HepG2 (cell line): ENCODE data around the gene CARHSP1.

Experiments
- CCDC6 ChIP-seq: sonication (generic); formaldehyde crosslinking; IDR thresholded peaks from 2 replicates; pipeline ENCODE4 v1.8.1; 2022; ENCODE audit warnings: mild to moderate bottlenecking, missing genetic modification reagents, moderate library complexity
- KLF16 ChIP-seq, 2 experiments: sonication (generic) in 1 of 2; formaldehyde crosslinking in 1 of 2; IDR thresholded peaks; 2 replicates each; pipeline versions ENCODE4 v1.6.1 to v1.8.0; 2016 to 2023; ENCODE audit warnings: missing genetic modification reagents in 2 of 2, missing compliant biosample characterization in 1 of 2
- TF ChIP-seq, protein P1 (sequence below): IDR thresholded peaks from 2 replicates; pipeline ENCODE4 v1.4.0; 2020; ENCODE audit warnings: mild to moderate bottlenecking, missing genetic modification reagents

DNA sequence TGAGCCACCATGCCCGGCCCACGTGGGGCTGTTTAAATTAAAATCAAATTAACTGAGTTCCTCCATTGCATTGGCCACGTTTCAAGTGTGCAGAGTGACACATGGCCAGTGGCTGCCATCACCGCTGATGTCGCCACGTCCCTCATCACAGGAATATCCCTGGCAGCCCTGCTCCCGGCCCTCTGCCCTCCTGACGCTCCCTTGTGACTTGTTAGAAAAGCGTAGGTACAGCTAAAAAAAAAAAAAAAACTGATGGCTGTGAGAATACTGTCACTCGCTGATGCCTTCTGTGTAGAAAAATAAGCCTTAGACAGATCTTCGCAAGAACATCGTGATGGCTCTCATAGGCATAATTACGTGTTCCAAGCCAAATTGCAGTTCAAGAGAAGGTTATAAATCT is 21.7 kb downstream of the CARHSP1 start:
- TF ChIP-seq, protein P1, sequence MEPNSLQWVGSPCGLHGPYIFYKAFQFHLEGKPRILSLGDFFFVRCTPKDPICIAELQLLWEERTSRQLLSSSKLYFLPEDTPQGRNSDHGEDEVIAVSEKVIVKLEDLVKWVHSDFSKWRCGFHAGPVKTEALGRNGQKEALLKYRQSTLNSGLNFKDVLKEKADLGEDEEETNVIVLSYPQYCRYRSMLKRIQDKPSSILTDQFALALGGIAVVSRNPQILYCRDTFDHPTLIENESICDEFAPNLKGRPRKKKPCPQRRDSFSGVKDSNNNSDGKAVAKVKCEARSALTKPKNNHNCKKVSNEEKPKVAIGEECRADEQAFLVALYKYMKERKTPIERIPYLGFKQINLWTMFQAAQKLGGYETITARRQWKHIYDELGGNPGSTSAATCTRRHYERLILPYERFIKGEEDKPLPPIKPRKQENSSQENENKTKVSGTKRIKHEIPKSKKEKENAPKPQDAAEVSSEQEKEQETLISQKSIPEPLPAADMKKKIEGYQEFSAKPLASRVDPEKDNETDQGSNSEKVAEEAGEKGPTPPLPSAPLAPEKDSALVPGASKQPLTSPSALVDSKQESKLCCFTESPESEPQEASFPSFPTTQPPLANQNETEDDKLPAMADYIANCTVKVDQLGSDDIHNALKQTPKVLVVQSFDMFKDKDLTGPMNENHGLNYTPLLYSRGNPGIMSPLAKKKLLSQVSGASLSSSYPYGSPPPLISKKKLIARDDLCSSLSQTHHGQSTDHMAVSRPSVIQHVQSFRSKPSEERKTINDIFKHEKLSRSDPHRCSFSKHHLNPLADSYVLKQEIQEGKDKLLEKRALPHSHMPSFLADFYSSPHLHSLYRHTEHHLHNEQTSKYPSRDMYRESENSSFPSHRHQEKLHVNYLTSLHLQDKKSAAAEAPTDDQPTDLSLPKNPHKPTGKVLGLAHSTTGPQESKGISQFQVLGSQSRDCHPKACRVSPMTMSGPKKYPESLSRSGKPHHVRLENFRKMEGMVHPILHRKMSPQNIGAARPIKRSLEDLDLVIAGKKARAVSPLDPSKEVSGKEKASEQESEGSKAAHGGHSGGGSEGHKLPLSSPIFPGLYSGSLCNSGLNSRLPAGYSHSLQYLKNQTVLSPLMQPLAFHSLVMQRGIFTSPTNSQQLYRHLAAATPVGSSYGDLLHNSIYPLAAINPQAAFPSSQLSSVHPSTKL (CRISPR knock-in tag) = no peak
- TF ChIP-seq CCDC6 = no peak
- no peak for TF ChIP-seq KLF16 (CRISPR knock-in tag; IDR thresholded peaks at IDR 0.05)
